K562 treated with DMSO at 1 percent for 24 hours (cell line): Measurements from ENCODE around the gene SETD4. TPM values are rescaled to one million over a fixed set of nuclear protein-coding genes. Genes with fewer than 3 reads are reported as not detected.

Source experiments
- total RNA-seq: library from RNA; unstranded; fragments of 300-600 nt; gene quantifications from 2 replicates; pipeline ENCODE4 v1.2.3, GENCODE V29; 2022; ENCODE audit warnings: low read depth; ENCODE audit not compliant: insufficient read depth

The SETD4 gene
- 8.2 and 10.1 TPM in 2 replicates for total RNA-seq

GRCh38 chr21:36060159-36060921, at the start of gene SETD4:
SETD4 (minus strand) TSS chr21:36060526; CDS start chr21:36058888, 1,638 bp downstream.

GRCh38 chr21:36069713-36070583, 9.6 kb upstream of the SETD4 start, which contains the start of gene CBR1:
CBR1 (plus strand) TSS chr21:36070024; CDS start chr21:36070116, 92 bp downstream.

Other genes with a start within 250 kb of the SETD4 start
- 30.5 and 32.6 TPM in 2 replicates for gene CBR1, start 9.5 kb upstream of the SETD4 start, total RNA-seq
- not detected in 2 replicates for gene CBR3, start 74.6 kb upstream of the SETD4 start, total RNA-seq
- gene DOP1B, start 96.3 kb upstream of the SETD4 start, total RNA-seq: 2.6 and 4.9 TPM in 2 replicates